ENCODE results near the gene HFE. TPM values are rescaled to one million over a fixed set of nuclear protein-coding genes. Genes with fewer than 3 reads are reported as not detected.
A peak's percentile ranks its signal among the peaks of the same experiment; 100 is the strongest.

HFE gene
- total and polyA plus RNA-seq, 10 of the 15 experiments (the other 5 are each of a cell fraction or from before 2014, with no cell fraction given), result 0.52 to 5.9 (median 1.7) TPM

GRCh38 chr6:26055719-26056582 lies 31.3 kb upstream of the HFE start (continued):
- TF ChIP-seq IRF3 (IDR thresholded peaks at IDR 0.05) (peak; percentile 48; the same call in 1 of the 2 replicates), IKZF1 (conservative IDR thresholded peaks at IDR 0.05) (peak; percentile 60), CBX5 (IDR thresholded peaks at IDR 0.05; ENCODE audit: low read depth) (peak; percentile 24), MYC (IDR thresholded peaks at IDR 0.05; ENCODE audit: insufficient read depth, insufficient read length, insufficient replicate concordance, low read length, severe bottlenecking) (no peak), FOXM1 (IDR thresholded peaks at IDR 0.05; ENCODE audit: low read depth, low read length) (peak; percentile 69), POLR2A (IDR thresholded peaks at IDR 0.05; ENCODE audit: low read depth, low read length) (peak; percentile 90), SMAD1 (IDR thresholded peaks at IDR 0.05; ENCODE audit: low read depth, partially characterized antibody) (peak; percentile 100), GATAD2B (conservative IDR thresholded peaks at IDR 0.05; ENCODE audit: low read depth) (0 out of 2 replicates have a peak, but pooled peaks have one; percentile 49), REST (IDR thresholded peaks at IDR 0.05; ENCODE audit: low read depth, low read length) (0 out of 2 replicates have a peak, but pooled peaks have one; percentile 35), FOS (IDR thresholded peaks at IDR 0.05; ENCODE audit: borderline replicate concordance, extremely low read depth, insufficient read length) (no peak), PBX3 (IDR thresholded peaks at IDR 0.05; ENCODE audit: insufficient replicate concordance, low read depth, low read length) (no peak), RELB (IDR thresholded peaks at IDR 0.05; ENCODE audit: low read depth) (peak; percentile 66; the same call in 1 of the 2 replicates), SRF (IDR thresholded peaks at IDR 0.05; ENCODE audit: low read depth in 2 of 2, low read length in 2 of 2) (no peak; a peak in 1 of 4 replicates), TCF3 (IDR thresholded peaks at IDR 0.05; ENCODE audit: borderline replicate concordance, insufficient read depth, low read depth, low read length) (peak; percentile 94), MEF2A (IDR thresholded peaks at IDR 0.05; ENCODE audit: insufficient read depth, low read depth, low read length) (peak; percentile 43; the same call in 1 of the 2 replicates)
- TF ChIP-seq, protein P1, sequence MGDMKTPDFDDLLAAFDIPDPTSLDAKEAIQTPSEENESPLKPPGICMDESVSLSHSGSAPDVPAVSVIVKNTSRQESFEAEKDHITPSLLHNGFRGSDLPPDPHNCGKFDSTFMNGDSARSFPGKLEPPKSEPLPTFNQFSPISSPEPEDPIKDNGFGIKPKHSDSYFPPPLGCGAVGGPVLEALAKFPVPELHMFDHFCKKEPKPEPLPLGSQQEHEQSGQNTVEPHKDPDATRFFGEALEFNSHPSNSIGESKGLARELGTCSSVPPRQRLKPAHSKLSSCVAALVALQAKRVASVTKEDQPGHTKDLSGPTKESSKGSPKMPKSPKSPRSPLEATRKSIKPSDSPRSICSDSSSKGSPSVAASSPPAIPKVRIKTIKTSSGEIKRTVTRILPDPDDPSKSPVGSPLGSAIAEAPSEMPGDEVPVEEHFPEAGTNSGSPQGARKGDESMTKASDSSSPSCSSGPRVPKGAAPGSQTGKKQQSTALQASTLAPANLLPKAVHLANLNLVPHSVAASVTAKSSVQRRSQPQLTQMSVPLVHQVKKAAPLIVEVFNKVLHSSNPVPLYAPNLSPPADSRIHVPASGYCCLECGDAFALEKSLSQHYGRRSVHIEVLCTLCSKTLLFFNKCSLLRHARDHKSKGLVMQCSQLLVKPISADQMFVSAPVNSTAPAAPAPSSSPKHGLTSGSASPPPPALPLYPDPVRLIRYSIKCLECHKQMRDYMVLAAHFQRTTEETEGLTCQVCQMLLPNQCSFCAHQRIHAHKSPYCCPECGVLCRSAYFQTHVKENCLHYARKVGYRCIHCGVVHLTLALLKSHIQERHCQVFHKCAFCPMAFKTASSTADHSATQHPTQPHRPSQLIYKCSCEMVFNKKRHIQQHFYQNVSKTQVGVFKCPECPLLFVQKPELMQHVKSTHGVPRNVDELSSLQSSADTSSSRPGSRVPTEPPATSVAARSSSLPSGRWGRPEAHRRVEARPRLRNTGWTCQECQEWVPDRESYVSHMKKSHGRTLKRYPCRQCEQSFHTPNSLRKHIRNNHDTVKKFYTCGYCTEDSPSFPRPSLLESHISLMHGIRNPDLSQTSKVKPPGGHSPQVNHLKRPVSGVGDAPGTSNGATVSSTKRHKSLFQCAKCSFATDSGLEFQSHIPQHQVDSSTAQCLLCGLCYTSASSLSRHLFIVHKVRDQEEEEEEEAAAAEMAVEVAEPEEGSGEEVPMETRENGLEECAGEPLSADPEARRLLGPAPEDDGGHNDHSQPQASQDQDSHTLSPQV (IDR thresholded peaks at IDR 0.05), result no peak

Measured in GM12878 (cell line).